ENCODE measurements around the gene PKP1. TPM values are rescaled to one million over a fixed set of nuclear protein-coding genes. Genes with fewer than 3 reads are reported as not detected.

PKP1 gene
- total and polyA plus RNA-seq, 2 donors (not counting 3 experiments of a cell fraction or from before 2014, with no cell fraction given) = 0.01 TPM; not detected in 1

DNA sequence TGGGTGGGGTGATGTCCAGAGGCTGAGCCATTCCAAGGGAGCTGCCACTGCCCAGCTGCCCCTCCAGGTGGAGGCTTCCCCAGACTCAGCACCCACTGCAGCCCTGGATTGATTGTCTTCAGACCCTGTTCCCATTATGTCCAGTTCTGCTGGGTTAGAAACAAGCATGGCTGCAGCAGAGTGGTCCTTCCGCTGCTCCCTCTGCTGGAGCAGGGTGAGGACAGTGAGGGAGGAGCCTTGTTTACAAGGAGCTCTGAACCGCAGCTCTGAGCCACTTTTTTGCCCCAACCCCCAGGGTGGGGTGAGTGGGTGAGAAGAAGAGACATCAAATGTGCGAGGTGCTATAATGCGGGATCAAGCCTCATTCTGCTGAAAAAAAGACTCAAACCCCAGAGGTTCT is 91.9 kb downstream of the PKP1 start:
- Histone ChIP-seq H2AFZ (ENCODE audit: low read depth, low read length) (no peak overlapping the region), H4K20me1 (replicated peaks; ENCODE audit: control insufficient read depth, extremely low read depth, insufficient read depth, low read length) (no peaks in the 10 kb centered on the region), H3K27ac (ENCODE audit: insufficient read depth, low read depth, low read length) (no peak overlapping the region), H3K4me3 (replicated peaks in 1 of 3; ENCODE audit: insufficient read depth in 1 of 3, low read depth in 1 of 3, low read length in 3 of 3) (no peak overlapping the region), H3K9ac (replicated peaks; ENCODE audit: extremely low read depth, insufficient read depth, low read length) (no peak overlapping the region), H3K27me3 (ENCODE audit: control insufficient read depth in 2 of 2, insufficient read depth in 2 of 2, low read length in 2 of 2) (peaks cover 9 to 15% of the 10 kb centered on the region in 2 experiments), H3K79me2 (ENCODE audit: control insufficient read depth, insufficient read depth, low read length) (no peaks in the 10 kb centered on the region), H3K9me3 (replicated peaks; ENCODE audit: control insufficient read depth, insufficient read depth, low read length) (no peaks in the 10 kb centered on the region), H3K9me1 (replicated peaks; ENCODE audit: control insufficient read depth, extremely low read depth, insufficient read depth, low read length) (no peaks in the 10 kb centered on the region), H3K36me3 (ENCODE audit: control insufficient read depth in 2 of 2, extremely low read depth in 1 of 2, insufficient read depth in 2 of 2, low read length in 2 of 2) (no peaks in the 10 kb centered on the region), H3K4me1 (ENCODE audit: control insufficient read depth, extremely low read depth, insufficient read depth, low read length) (no peaks in the 10 kb centered on the region), H3K4me2 (ENCODE audit: insufficient read depth, low read length) (no peak overlapping the region)
- no TSS peak for BruUV-seq (replicated peaks)
- FAIRE-seq = no peak
- ChIA-PET CTCF (interaction anchor here (0.6 to 2.3 kb wide), 9 partner anchors 8 to 138 kb away, joined by 3 to 13 read pairs (median 4); no protein-coding TSS in a partner anchor), POLR2A (interaction anchor here (0.6 kb wide), 1 partner anchor 27 kb away, joined by 3 read pairs; no protein-coding TSS in a partner anchor)
- TF ChIP-seq, protein P1, sequence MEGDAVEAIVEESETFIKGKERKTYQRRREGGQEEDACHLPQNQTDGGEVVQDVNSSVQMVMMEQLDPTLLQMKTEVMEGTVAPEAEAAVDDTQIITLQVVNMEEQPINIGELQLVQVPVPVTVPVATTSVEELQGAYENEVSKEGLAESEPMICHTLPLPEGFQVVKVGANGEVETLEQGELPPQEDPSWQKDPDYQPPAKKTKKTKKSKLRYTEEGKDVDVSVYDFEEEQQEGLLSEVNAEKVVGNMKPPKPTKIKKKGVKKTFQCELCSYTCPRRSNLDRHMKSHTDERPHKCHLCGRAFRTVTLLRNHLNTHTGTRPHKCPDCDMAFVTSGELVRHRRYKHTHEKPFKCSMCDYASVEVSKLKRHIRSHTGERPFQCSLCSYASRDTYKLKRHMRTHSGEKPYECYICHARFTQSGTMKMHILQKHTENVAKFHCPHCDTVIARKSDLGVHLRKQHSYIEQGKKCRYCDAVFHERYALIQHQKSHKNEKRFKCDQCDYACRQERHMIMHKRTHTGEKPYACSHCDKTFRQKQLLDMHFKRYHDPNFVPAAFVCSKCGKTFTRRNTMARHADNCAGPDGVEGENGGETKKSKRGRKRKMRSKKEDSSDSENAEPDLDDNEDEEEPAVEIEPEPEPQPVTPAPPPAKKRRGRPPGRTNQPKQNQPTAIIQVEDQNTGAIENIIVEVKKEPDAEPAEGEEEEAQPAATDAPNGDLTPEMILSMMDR (IDR thresholded peaks at IDR 0.05; ENCODE audit: extremely low read depth in 1 of 2, insufficient read depth in 1 of 2, low read depth in 1 of 2, low read length in 2 of 2) = no peak
- TF ChIP-seq, protein P2, sequence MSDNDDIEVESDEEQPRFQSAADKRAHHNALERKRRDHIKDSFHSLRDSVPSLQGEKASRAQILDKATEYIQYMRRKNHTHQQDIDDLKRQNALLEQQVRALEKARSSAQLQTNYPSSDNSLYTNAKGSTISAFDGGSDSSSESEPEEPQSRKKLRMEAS (IDR thresholded peaks at IDR 0.05; ENCODE audit: insufficient read depth, insufficient read length) = no peak
- TF ChIP-seq FOS (IDR thresholded peaks at IDR 0.05; ENCODE audit: borderline replicate concordance, insufficient read depth, low read length) (no peak), POLR2A (IDR thresholded peaks at IDR 0.05; ENCODE audit: low read depth, low read length) (no peak), EZH2 (IDR thresholded peaks at IDR 0.05; ENCODE audit: borderline replicate concordance, low read depth, low read length, severe bottlenecking) (no peak), GATA2 (IDR thresholded peaks at IDR 0.05; ENCODE audit: insufficient read depth, insufficient read length, low read depth, low read length) (no peak), POLR2AphosphoS5 (IDR thresholded peaks at IDR 0.05; ENCODE audit: insufficient read depth, low read depth, low read length) (no peak), JUN (IDR thresholded peaks at IDR 0.05; ENCODE audit: borderline replicate concordance, insufficient read depth, insufficient read length, low read depth) (no peak)
- intact Hi-C loops (cut with micrococcal nuclease) = no loop called here
- dilution Hi-C loops (cut with MboI; ENCODE audit: extremely low pct_ligation_motif_present, low sequenced_read_pairs) = no loop called here
- DNase-seq (ENCODE audit: low read depth, low spot score) = no peak
